ENCODE measurements around the gene JAML. TPM values are rescaled to one million over a fixed set of nuclear protein-coding genes. Genes with fewer than 3 reads are reported as not detected.

The JAML gene
- total RNA-seq, 1 experiment from 2014 or later: not detected

GRCh38 chr11:118155776-118156530 lies 68.9 kb downstream of the JAML start:
- no peak for TF ChIP-seq CTCF (IDR thresholded peaks at IDR 0.05; ENCODE audit: unreplicated experiment)
- Mint-ChIP-seq H3K4me3 (ENCODE audit: unreplicated experiment) (no peak overlapping the region), H3K9me3 (ENCODE audit: unreplicated experiment) (no peaks in the 10 kb centered on the region), H3K27ac (ENCODE audit: low read depth, unreplicated experiment) (no peak overlapping the region), H3K36me3 (ENCODE audit: insufficient read depth, unreplicated experiment) (no peaks in the 10 kb centered on the region), H3K27me3 (ENCODE audit: insufficient read depth, unreplicated experiment) (peaks cover 48% of the 10 kb centered on the region), H3K4me1 (ENCODE audit: insufficient read depth, unreplicated experiment) (peaks cover 8% of the 10 kb centered on the region)
- BruUV-seq (replicated peaks): no TSS peak
- DNase-seq (ENCODE audit: unreplicated experiment): no peak
- POLR2A ChIA-PET: interaction anchor here (0.6 to 1.1 kb wide), 2 partner anchors 10 to 79 kb away, joined by 3 read pairs; partner anchors contain the start of gene TMPRSS4
- intact Hi-C loops (cut with micrococcal nuclease): no loop called here
- CTCF ChIA-PET: interaction anchor here (0.6 to 7.0 kb wide), 5 partner anchors 10 to 313 kb away, joined by 3 to 89 read pairs (median 6); no protein-coding TSS in a partner anchor

DNA sequence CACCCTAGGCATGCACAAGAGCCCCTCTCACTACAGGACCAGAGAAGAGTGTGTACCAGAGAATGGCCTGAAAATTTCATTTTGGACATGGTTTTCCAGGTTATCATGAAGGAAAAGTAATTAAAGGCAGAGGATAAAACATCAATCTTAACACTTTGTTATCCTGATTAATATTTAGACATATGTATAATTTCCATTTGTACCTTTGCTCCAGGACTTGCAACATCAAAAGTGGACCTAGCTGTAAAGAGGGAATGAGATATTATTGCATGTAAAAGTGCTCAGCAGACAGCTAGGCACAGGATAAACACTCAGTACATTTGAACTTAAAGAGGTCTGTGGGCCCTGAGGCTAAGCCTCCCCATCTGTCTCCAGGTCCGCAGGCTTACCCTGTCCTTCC lies 70.2 kb downstream of the JAML start:
- CTCF ChIA-PET: interaction anchor here (1.1 to 7.0 kb wide), 4 partner anchors 9 to 20 kb away, joined by 4 to 89 read pairs (median 8); no protein-coding TSS in a partner anchor
- no peak for TF ChIP-seq CTCF (IDR thresholded peaks at IDR 0.05; ENCODE audit: unreplicated experiment)
- Mint-ChIP-seq H3K9me3 (ENCODE audit: unreplicated experiment) (no peaks in the 10 kb centered on the region), H3K36me3 (ENCODE audit: insufficient read depth, unreplicated experiment) (no peaks in the 10 kb centered on the region), H3K4me1 (ENCODE audit: insufficient read depth, unreplicated experiment) (peaks cover 8% of the 10 kb centered on the region), H3K4me3 (ENCODE audit: unreplicated experiment) (no peak overlapping the region), H3K27ac (ENCODE audit: low read depth, unreplicated experiment) (no peak overlapping the region), H3K27me3 (ENCODE audit: insufficient read depth, unreplicated experiment) (peaks cover 48% of the 10 kb centered on the region)
- no peak for DNase-seq (ENCODE audit: unreplicated experiment)
- intact Hi-C loops (cut with micrococcal nuclease): no loop called here
- POLR2A ChIA-PET: no interaction called here
- no TSS peak for BruUV-seq (replicated peaks)

GRCh38 chr11:118153976-118154375 lies 70.8 kb downstream of the JAML start:
- H3K27me3 Mint-ChIP-seq (ENCODE audit: insufficient read depth, unreplicated experiment): peaks cover 48% of the 10 kb centered on the region
- no peak for TF ChIP-seq CTCF (IDR thresholded peaks at IDR 0.05; ENCODE audit: unreplicated experiment)
- intact Hi-C loops (cut with micrococcal nuclease): no loop called here
- H3K4me1 Mint-ChIP-seq (ENCODE audit: insufficient read depth, unreplicated experiment): peaks cover 8% of the 10 kb centered on the region
- peak overlapping the region; percentile 47 for H3K4me3 Mint-ChIP-seq (ENCODE audit: unreplicated experiment)
- CTCF ChIA-PET: interaction anchor here (0.5 to 7.0 kb wide), 5 partner anchors 16 to 350 kb away, joined by 3 to 89 read pairs (median 4); no protein-coding TSS in a partner anchor
- no TSS peak for BruUV-seq (replicated peaks)
- H3K9me3 Mint-ChIP-seq (ENCODE audit: unreplicated experiment): no peaks in the 10 kb centered on the region
- no peaks in the 10 kb centered on the region for H3K36me3 Mint-ChIP-seq (ENCODE audit: insufficient read depth, unreplicated experiment)
- no peak for DNase-seq (ENCODE audit: unreplicated experiment)
- H3K27ac Mint-ChIP-seq (ENCODE audit: low read depth, unreplicated experiment): no peak overlapping the region
- POLR2A ChIA-PET: no interaction called here

DNA sequence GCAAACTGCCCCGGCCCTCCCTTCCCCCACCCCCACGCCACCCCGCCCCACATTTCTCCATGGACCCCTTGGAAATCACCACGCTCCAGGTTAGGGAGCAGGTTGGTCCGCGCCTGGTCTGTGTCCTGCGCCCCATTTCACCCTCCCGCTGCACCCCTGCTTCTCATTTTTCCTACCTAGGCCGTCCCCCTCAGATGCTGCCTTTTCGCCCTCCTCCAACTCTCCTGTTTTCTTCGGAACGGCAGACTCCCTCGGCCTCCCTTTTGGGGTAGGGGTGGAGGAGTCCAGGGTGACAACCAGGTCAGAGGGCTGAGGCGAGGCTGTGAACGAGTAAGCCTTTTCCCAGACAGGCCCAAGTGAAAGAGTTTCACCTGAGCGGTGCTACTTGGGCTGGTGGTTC lies 71.3 kb downstream of the JAML start:
- Mint-ChIP-seq H3K4me1 (ENCODE audit: insufficient read depth, unreplicated experiment) (peaks cover 8% of the 10 kb centered on the region), H3K27me3 (ENCODE audit: insufficient read depth, unreplicated experiment) (peaks cover 48% of the 10 kb centered on the region), H3K36me3 (ENCODE audit: insufficient read depth, unreplicated experiment) (no peaks in the 10 kb centered on the region), H3K27ac (ENCODE audit: low read depth, unreplicated experiment) (no peak overlapping the region), H3K4me3 (ENCODE audit: unreplicated experiment) (peak overlapping the region; percentile 47), H3K9me3 (ENCODE audit: unreplicated experiment) (no peaks in the 10 kb centered on the region)
- TF ChIP-seq CTCF (IDR thresholded peaks at IDR 0.05; ENCODE audit: unreplicated experiment): no peak
- ChIA-PET POLR2A (no interaction called here), CTCF (interaction anchor here (0.5 to 2.3 kb wide), 5 partner anchors 18 to 1521 kb away, joined by 3 to 17 read pairs (median 3); no protein-coding TSS in a partner anchor)
- intact Hi-C loops (cut with micrococcal nuclease): no loop called here
- no peak for DNase-seq (ENCODE audit: unreplicated experiment)
- BruUV-seq (replicated peaks): no TSS peak
